Uterus (tissue), 2 donors: ENCODE measurements around the gene TMEM121.
"Not testable (repeated sequence)": the region's sequence is repeated elsewhere in the genome, so short reads cannot be mapped to it uniquely, and the experiment has no call there.

ENCODE experiments used
- POLR2A ChIP-seq, 2 donors: fragments of 450-650 bp; IDR thresholded peaks; one replicate each; pipeline ENCODE4 v1.6.1; 2016; ENCODE audit warnings: antibody characterized with exemption in 2 of 2, mild to moderate bottlenecking in 1 of 2, moderate library complexity in 1 of 2
- TF ChIP-seq, protein P1 (sequence below), 4 experiments: fragments of 200-600 bp in 2 of 4; fragments of 450-650 bp in 2 of 4; sonication (generic) in 2 of 4; IDR thresholded peaks; one replicate each; pipeline ENCODE4 v1.5.1; 2016 to 2019; ENCODE audit warnings: antibody characterized with exemption in 4 of 4, mild to moderate bottlenecking in 2 of 4, moderate library complexity in 1 of 4

DNA sequence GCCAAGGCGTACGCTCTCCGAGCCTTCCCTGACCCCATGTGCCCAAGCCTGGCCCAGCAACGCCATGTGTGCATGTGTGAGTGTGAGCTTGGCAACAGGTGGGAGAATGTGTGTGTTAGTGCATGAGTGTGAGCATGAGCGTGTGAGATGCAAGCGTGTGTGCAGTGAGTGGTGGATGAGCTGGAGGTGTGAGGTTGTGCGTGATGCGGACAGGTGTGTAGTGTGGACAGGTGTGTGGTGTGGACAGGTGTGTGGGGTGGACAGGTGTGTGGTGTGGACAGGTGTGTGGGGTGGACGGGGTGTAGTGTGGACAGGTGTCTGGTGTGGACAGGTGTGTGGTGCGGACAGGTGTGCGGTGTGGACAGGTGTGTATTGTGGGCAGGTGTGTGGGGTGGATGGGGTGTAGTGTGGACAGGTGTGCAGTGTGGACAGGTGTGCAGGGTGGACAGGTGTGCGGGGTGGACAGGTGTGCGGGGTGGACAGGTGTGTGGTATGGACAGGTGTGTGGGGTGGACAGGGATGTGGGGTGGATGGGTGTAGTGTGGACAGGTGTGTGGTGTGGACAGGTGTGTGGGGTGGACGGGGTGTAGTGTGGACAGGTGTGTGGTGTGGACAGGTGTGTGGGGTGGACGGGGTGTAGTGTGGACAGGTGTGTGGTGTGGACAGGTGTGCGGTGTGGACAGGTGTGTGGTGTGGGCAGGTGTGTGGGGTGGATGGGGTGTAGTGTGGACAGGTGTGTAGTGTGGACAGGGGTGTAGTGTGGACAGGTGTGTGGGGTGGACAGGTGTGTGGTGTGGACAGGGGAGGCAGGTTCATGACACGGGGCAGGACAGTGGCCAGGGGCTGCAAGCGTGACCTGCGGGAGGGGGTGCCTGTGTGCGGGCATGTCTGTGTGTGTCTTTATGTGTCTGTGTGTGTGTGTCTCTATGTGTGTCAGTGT is 41.1 kb downstream of the TMEM121 start:
- TF ChIP-seq, protein P1, sequence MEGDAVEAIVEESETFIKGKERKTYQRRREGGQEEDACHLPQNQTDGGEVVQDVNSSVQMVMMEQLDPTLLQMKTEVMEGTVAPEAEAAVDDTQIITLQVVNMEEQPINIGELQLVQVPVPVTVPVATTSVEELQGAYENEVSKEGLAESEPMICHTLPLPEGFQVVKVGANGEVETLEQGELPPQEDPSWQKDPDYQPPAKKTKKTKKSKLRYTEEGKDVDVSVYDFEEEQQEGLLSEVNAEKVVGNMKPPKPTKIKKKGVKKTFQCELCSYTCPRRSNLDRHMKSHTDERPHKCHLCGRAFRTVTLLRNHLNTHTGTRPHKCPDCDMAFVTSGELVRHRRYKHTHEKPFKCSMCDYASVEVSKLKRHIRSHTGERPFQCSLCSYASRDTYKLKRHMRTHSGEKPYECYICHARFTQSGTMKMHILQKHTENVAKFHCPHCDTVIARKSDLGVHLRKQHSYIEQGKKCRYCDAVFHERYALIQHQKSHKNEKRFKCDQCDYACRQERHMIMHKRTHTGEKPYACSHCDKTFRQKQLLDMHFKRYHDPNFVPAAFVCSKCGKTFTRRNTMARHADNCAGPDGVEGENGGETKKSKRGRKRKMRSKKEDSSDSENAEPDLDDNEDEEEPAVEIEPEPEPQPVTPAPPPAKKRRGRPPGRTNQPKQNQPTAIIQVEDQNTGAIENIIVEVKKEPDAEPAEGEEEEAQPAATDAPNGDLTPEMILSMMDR (IDR thresholded peaks at IDR 0.05): not testable (repeated sequence)
- TF ChIP-seq POLR2A (IDR thresholded peaks at IDR 0.05): not testable (repeated sequence)
